GM23338 (cell line): ENCODE results near the gene CNTN1. TPM values are rescaled to one million over a fixed set of nuclear protein-coding genes. Genes with fewer than 3 reads are reported as not detected.

Source experiments
- ATAC-seq: fragments of 200-7000 bp; cut with Tn5 transposase; 3 replicates; pipeline ENCODE4 v1.9.1; 2020
- DNase-seq: peaks from one replicate; pipeline ENCODE4 v3.0.0-alpha.2; 2015; ENCODE audit warnings: low spot score
- H2AFZ ChIP-seq: fragments of 200-600 bp; sonication (generic); 2 replicates; pipeline ENCODE4 v1.8.0; 2016; ENCODE audit warnings: antibody characterized with exemption, mild to moderate bottlenecking, moderate library complexity
- H3F3A ChIP-seq: fragments of 200-600 bp; sonication (generic); replicated peaks from 2 replicates; pipeline ENCODE4 v1.8.0; 2017; ENCODE audit warnings: antibody characterized with exemption, mixed run types, low read depth
- H3K27ac ChIP-seq: fragments of 200-600 bp; sonication (generic); 2 replicates; pipeline ENCODE4 v1.6.1; 2016; ENCODE audit warnings: low read depth
- H3K27me3 ChIP-seq: fragments of 200-600 bp; sonication (generic); 2 replicates; pipeline ENCODE4 v1.8.0; 2016; ENCODE audit warnings: mild to moderate bottlenecking, mixed run types, moderate library complexity; ENCODE audit not compliant: insufficient read depth
- H3K36me3 ChIP-seq: fragments of 200-600 bp; sonication (generic); 2 replicates; pipeline ENCODE4 v1.8.0; 2016; ENCODE audit warnings: mild to moderate bottlenecking; ENCODE audit not compliant: insufficient read depth
- H3K4me1 ChIP-seq: fragments of 200-600 bp; sonication (generic); 2 replicates; pipeline ENCODE4 v1.8.0; 2016; ENCODE audit warnings: mild to moderate bottlenecking, moderate library complexity; ENCODE audit not compliant: insufficient read depth
- H3K4me2 ChIP-seq: fragments of 200-600 bp; sonication (generic); 2 replicates; pipeline ENCODE4 v1.7.1; 2017; ENCODE audit warnings: mixed run types
- H3K4me3 ChIP-seq: fragments of 200-600 bp; sonication (generic); 2 replicates; pipeline ENCODE4 v1.6.1; 2016; ENCODE audit warnings: mixed run types
- H3K79me2 ChIP-seq: fragments of 200-600 bp; sonication (generic); replicated peaks from 2 replicates; pipeline ENCODE4 v1.8.0; 2017; ENCODE audit warnings: mild to moderate bottlenecking; ENCODE audit not compliant: insufficient read depth
- H3K9me2 ChIP-seq: fragments of 200-600 bp; sonication (generic); 2 replicates; pipeline ENCODE4 v1.8.0; 2017; ENCODE audit not compliant: insufficient read depth
- H4K20me1 ChIP-seq: fragments of 200-600 bp; sonication (generic); replicated peaks from 2 replicates; pipeline ENCODE4 v1.8.0; 2017; ENCODE audit warnings: mild to moderate bottlenecking; ENCODE audit not compliant: insufficient read depth
- H3K27ac Mint-ChIP-seq: 2 replicates; pipeline ENCODE4 v1.8.0; 2020; ENCODE audit warnings: inconsistent platforms, mild to moderate bottlenecking, moderate library complexity, mixed read lengths
- H3K27me3 Mint-ChIP-seq: 3 replicates; pipeline ENCODE4 v1.8.0; 2022; ENCODE audit warnings: low read depth, mild to moderate bottlenecking, moderate library complexity, mixed read lengths, inconsistent platforms; ENCODE audit not compliant: insufficient read depth, poor library complexity
- H3K36me3 Mint-ChIP-seq: 3 replicates; pipeline ENCODE4 v1.8.0; 2021; ENCODE audit warnings: low read depth, mild to moderate bottlenecking, inconsistent platforms, moderate library complexity, mixed read lengths
- H3K4me1 Mint-ChIP-seq: 3 replicates; pipeline ENCODE4 v1.8.0; 2020; ENCODE audit warnings: mild to moderate bottlenecking, inconsistent platforms, mixed read lengths
- H3K4me3 Mint-ChIP-seq: 3 replicates; pipeline ENCODE4 v1.8.0; 2021; ENCODE audit warnings: moderate library complexity, mild to moderate bottlenecking, inconsistent platforms, mixed read lengths
- H3K9me3 Mint-ChIP-seq: 3 replicates; pipeline ENCODE4 v1.8.0; 2020; ENCODE audit warnings: moderate library complexity, mild to moderate bottlenecking, inconsistent platforms, mixed read lengths
- CREB1 ChIP-seq: fragments of 250-450 bp; sonication (Bioruptor Pico); IDR thresholded peaks from 2 replicates; pipeline ENCODE4 v1.5.0; 2020; ENCODE audit warnings: low read depth, mild to moderate bottlenecking, moderate library complexity
- CTCF ChIP-seq, 2 experiments: fragments of 200-600 bp in 1 of 2; sonication (generic) in 1 of 2; conservative IDR thresholded peaks; 2 replicates each; pipeline versions ENCODE4 v1.5.1 to v1.6.1; 2016 to 2017; ENCODE audit warnings: antibody characterized with exemption in 2 of 2, low read depth in 2 of 2, mild to moderate bottlenecking in 2 of 2, moderate library complexity in 1 of 2
- EZH2 ChIP-seq: fragments of 200-600 bp; sonication (generic); IDR thresholded peaks from one replicate; pipeline ENCODE4 v1.8.0; 2017; ENCODE audit warnings: antibody characterized with exemption, mild to moderate bottlenecking, low read depth; ENCODE audit not compliant: unreplicated experiment
- JUNB ChIP-seq: IDR thresholded peaks from one replicate; pipeline ENCODE4 v1.6.1; 2016; ENCODE audit warnings: antibody characterized with exemption; ENCODE audit not compliant: unreplicated experiment
- NANOG ChIP-seq: IDR thresholded peaks from 2 replicates; pipeline ENCODE4 v1.6.1; 2016; ENCODE audit warnings: antibody characterized with exemption, borderline replicate concordance
- REST ChIP-seq: IDR thresholded peaks from one replicate; pipeline ENCODE4 v1.6.1; 2018; ENCODE audit warnings: antibody characterized with exemption; ENCODE audit not compliant: unreplicated experiment
- STAT1 ChIP-seq: IDR thresholded peaks from one replicate; pipeline ENCODE4 v1.6.1; 2016; ENCODE audit warnings: antibody characterized with exemption; ENCODE audit not compliant: unreplicated experiment
- ZNF114 ChIP-seq: fragments of 250-450 bp; sonication (Bioruptor Pico); IDR thresholded peaks from 2 replicates; pipeline ENCODE4 v1.5.0; 2020; ENCODE audit warnings: mild to moderate bottlenecking, moderate library complexity
- ZNF331 ChIP-seq: fragments of 250-450 bp; sonication (Bioruptor Pico); IDR thresholded peaks from 2 replicates; pipeline ENCODE4 v1.5.0; 2020; ENCODE audit warnings: low read depth, mild to moderate bottlenecking, moderate library complexity
- polyA plus RNA-seq: library from polyadenylated mRNA; unstranded; fragments of >200 nt; fragmentation: Nextera tagmentation; extraction: Ambion mirVana; gene quantifications from 2 replicates; pipeline ENCODE4 v1.2.1, GENCODE V29; 2016
- total RNA-seq: library from RNA; depleted of rRNA; stranded (reverse); fragments of >200 nt; shearing (Covaris generic); gene quantifications from 2 replicates; pipeline ENCODE4 v1.2.3, GENCODE V29; 2014

Gene CNTN1
- total and polyA plus RNA-seq, 2 experiments from 2014 or later: 5.0 to 27.0 TPM

GRCh38 chr12:41051954-41052353 lies 359.7 kb downstream of the CNTN1 start:
- Mint-ChIP-seq H3K4me3 (no peak overlapping the region), H3K27me3 (no peaks in the 10 kb centered on the region), H3K4me1 (no peaks in the 10 kb centered on the region), H3K9me3 (no peaks in the 10 kb centered on the region), H3K27ac (no peak overlapping the region), H3K36me3 (peaks cover 2% of the 10 kb centered on the region; the same call in 1 of the 3 replicates)
- Histone ChIP-seq H3K27me3 (no peaks in the 10 kb centered on the region), H3K79me2 (no peaks in the 10 kb centered on the region), H3K27ac (no peak overlapping the region), H3K4me3 (no peak overlapping the region), H3K36me3 (no peaks in the 10 kb centered on the region), H3F3A (no peaks in the 10 kb centered on the region), H3K9me2 (0 out of 2 replicates have a peak, but pooled peaks cover 11% of the 10 kb centered on the region), H2AFZ (no peak overlapping the region), H3K4me1 (no peaks in the 10 kb centered on the region), H4K20me1 (no peaks in the 10 kb centered on the region), H3K4me2 (no peak overlapping the region)
- TF ChIP-seq CTCF (conservative IDR thresholded peaks at IDR 0.05; ENCODE audit: low read depth in 2 of 2) (no peak), NANOG (no peak), REST (no peak), STAT1 (no peak), ZNF114 (CRISPR knock-in tag) (no peak), ZNF331 (CRISPR knock-in tag) (no peak), EZH2 (no peak), JUNB (no peak)
- ATAC-seq: no peak
- no peak for DNase-seq

- TF ChIP-seq ZNF114 (CRISPR knock-in tag): no peak
- no peak for TF ChIP-seq JUNB
- TF ChIP-seq CREB1 (CRISPR knock-in tag): no peak
- Histone ChIP-seq H3K9me2 (0 out of 2 replicates have a peak, but pooled peaks cover 10% of the 10 kb centered on the region), H2AFZ (no peak overlapping the region), H4K20me1 (no peaks in the 10 kb centered on the region), H3K4me2 (no peak overlapping the region), H3K27me3 (no peaks in the 10 kb centered on the region), H3K27ac (no peak overlapping the region), H3K4me3 (no peak overlapping the region), H3K36me3 (no peaks in the 10 kb centered on the region), H3F3A (no peaks in the 10 kb centered on the region), H3K4me1 (no peaks in the 10 kb centered on the region), H3K79me2 (no peaks in the 10 kb centered on the region)
- H3K4me3 Mint-ChIP-seq: no peak overlapping the region
- ATAC-seq (no peak), DNase-seq (no peak)
- H3K27me3 Mint-ChIP-seq: no peaks in the 10 kb centered on the region
- no peaks in the 10 kb centered on the region for H3K4me1 Mint-ChIP-seq
- H3K36me3 Mint-ChIP-seq: peaks cover 2% of the 10 kb centered on the region; the same call in 1 of the 3 replicates
- H3K27ac Mint-ChIP-seq: no peak overlapping the region
- no peaks in the 10 kb centered on the region for H3K9me3 Mint-ChIP-seq
Measured at GRCh38 chr12:41052441-41052840, 360.2 kb downstream of the CNTN1 start.
